Epidermal melanocyte (primary cell): ENCODE data around the gene SIK3.
"Not testable (repeated sequence)": the region's sequence is repeated elsewhere in the genome, so short reads cannot be mapped to it uniquely, and the experiment has no call there.

ENCODE experiments used
- DNase-seq: peaks from one replicate; pipeline ENCODE4 v3.0.0; 2011; ENCODE audit warnings: low spot score; ENCODE audit not compliant: insufficient read length

The SIK3 gene

DNA sequence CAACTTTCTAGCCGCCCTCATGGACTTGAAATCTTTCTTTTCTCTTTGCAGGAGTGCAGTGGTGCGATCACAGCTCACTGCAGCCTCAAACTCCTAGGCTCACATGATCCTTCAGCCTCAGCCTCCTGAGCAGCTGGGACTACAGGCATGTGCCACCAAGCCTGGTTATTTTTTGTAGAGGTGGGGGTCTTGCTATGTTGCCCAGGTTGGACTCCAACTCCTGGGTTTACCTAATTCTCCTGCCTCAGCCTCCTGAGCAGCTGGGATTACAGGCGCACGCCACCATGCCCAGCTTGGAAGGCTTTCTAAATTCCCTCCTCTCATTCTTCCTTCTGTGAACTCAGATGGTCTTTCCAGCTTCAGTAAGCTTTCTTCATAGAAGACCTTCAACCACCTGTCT lies 256.1 kb downstream of the SIK3 start:
- DNase-seq = no peak

DNA sequence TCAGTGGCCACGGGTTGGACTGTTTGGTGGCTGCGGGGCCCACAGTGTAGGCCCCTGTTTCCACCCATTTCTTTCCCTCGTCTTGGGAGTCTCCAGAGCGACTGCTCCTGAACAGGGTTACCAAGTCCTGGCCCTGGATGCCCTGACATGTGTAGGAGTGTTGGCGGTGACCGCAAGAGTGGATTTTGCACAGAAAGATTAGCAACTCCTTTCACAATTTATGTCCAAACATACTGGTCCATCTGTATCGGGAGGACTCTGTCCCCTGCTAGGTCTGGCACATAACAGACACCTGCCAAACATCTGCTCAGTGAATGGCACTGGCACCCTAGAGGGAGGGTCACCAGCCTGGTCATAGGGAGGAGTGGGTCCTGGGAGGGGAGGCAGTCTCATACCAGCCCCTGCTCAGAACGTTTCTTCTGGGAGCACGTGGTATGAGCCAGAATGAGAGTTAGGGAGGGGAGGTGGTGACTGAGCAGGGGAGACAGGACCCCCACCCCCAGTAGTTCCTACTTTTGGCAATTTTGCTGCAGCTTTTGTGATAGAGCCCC lies 257.4 kb downstream of the SIK3 start:
- no peak for DNase-seq

GRCh38 chr11:116840224-116840745 lies 257.9 kb downstream of the SIK3 start:
- DNase-seq = no peak

GRCh38 chr11:116838321-116839084 lies 259.7 kb downstream of the SIK3 start:
- no peak for DNase-seq

GRCh38 chr11:116837231-116838091 lies 260.8 kb downstream of the SIK3 start, which contains the start of gene APOA1:
Gene APOA1, minus strand, starts transcription at chr11:116837622. Its CDS starts 235 bp downstream, at chr11:116837387.
- no peak for DNase-seq

DNA sequence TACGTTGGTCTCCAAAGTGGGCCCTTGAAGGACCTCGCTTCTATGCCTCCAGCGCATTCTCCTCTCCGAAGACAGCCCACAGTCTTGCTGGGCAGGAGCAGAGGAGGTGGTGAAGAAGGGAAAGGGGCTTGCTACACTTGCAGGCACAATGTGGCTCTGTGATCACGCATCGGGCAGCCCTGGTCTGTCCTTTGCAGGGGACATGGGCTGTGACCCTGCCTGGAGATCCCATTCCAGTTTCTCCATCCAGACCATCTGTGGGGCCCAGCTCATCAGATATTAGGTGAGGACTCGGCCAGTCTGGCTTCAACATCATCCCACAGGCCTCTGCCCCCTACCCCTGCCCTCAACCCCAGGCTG lies 261.6 kb downstream of the SIK3 start:
- no peak for DNase-seq

DNA sequence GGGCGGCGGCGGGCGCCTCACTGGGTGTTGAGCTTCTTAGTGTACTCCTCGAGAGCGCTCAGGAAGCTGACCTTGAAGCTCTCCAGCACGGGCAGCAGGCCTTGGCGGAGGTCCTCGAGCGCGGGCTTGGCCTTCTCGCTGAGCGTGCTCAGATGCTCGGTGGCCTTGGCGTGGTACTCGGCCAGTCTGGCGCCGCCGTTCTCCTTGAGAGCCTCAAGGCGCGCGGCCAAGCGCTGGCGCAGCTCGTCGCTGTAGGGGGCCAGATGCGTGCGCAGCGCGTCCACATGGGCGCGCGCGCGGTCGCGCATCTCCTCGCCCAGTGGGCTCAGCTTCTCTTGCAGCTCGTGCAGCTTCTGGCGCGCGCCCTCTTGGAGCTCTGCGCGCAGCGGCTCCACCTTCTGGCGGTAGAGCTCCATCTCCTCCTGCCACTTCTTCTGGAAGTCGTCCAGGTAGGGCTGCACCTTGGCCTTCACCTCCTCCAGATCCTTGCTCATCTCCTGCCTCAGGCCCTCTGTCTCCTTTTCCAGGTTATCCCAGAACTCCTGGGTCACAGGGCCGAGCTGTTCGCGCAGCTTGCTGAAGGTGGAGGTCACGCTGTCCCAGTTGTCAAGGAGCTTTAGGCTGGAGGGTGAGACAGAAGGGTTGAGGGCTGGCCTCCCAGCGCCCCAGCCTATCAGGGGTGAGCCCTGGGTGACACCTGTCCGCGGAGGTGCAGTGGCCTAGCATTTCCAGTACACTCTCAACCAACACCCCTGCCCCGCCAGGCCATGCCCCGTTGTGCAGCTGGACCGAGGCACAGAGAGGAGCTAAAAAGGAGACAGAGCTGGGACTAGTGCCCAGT lies 262.2 kb downstream of the SIK3 start:
- DNase-seq = peak; percentile 65

- DNase-seq = no peak
Observed at GRCh38 chr11:116835042-116835772, 263.0 kb downstream of the SIK3 start.

- DNase-seq = not testable (repeated sequence)
Observed at GRCh38 chr11:116834535-116835041, 263.6 kb downstream of the SIK3 start.

DNA sequence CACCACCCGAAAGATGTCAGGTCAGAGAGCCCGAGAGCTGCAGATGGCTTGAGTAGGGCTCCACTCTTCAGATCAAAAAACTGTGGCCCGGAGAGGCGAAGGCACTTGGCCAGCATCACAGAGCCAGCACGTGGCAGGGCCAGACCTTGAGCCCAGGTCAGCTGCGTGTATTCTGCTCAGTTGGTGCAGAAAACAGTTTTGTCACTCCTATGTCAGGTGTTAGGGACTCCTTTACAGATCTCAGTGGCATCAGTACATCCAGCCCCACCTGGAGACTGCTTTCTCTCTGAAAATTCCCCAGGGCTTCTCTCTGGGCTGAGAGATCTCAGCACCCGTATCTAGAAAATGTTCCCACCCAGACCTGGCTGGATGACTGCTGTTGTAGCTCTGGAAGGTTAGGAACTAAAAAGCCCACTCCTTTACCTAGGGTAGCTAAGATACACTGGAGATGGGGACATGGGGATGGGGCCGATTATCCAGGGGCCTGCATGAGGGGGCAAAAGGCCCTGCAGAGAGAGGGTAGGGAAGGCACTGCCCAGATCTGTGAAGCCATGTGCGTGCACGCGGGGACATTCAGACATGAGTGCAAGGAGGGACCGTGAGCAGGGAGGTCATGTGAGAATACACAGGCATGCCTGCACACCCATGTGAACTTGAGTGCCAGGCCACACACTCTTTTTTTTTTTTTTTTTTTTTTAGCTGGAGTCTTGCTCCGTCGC lies 264.3 kb downstream of the SIK3 start:
- no peak for DNase-seq

DNA sequence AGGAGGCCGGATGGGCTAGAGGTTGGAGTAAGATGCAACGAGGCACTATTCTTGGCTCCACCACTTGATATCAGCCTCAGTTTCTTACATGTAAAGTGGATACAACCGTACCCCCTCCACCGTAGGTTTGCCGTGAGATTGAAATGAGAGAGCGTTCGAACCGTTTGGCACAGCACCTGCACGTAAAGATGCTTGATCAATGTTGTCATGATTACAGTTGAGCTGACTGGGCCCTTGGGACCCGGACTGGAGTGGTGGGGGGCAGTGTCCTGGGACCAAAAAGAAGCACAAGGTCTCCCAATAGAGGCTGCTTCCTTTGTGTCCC lies 264.8 kb downstream of the SIK3 start:
- no peak for DNase-seq

- no peak for DNase-seq
Observed at GRCh38 chr11:116832350-116833290, 265.6 kb downstream of the SIK3 start.

GRCh38 chr11:116831790-116832349 lies 266.4 kb downstream of the SIK3 start:
- DNase-seq = no peak

- DNase-seq = no peak
Observed at GRCh38 chr11:116830184-116830912, 267.9 kb downstream of the SIK3 start.

DNA sequence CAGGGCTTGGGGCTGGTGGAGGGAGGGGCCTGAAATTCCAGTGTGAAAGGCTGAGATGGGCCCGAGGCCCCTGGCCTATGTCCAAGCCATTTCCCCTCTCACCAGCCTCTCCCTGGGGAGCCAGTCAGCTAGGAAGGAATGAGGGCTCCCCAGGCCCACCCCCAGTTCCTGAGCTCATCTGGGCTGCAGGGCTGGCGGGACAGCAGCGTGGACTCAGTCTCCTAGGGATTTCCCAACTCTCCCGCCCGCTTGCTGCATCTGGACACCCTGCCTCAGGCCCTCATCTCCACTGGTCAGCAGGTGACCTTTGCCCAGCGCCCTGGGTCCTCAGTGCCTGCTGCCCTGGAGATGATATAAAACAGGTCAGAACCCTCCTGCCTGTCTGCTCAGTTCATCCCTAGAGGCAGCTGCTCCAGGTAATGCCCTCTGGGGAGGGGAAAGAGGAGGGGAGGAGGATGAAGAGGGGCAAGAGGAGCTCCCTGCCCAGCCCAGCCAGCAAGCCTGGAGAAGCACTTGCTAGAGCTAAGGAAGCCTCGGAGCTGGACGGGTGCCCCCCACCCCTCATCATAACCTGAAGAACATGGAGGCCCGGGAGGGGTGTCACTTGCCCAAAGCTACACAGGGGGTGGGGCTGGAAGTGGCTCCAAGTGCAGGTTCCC lies 268.6 kb downstream of the SIK3 start, which contains the start of gene APOC3:
Gene APOC3 (plus strand): TSS at position 383 of the 659 bp plus-strand sequence. CDS start 676 bp downstream, outside the sequence.
- no peak for DNase-seq

GRCh38 chr11:116828632-116829524 lies 269.4 kb downstream of the SIK3 start:
- no peak for DNase-seq
